ENCODE data around the gene APLN.
A peak's percentile ranks its signal among the peaks of the same experiment; 100 is the strongest.

Gene APLN

DNA sequence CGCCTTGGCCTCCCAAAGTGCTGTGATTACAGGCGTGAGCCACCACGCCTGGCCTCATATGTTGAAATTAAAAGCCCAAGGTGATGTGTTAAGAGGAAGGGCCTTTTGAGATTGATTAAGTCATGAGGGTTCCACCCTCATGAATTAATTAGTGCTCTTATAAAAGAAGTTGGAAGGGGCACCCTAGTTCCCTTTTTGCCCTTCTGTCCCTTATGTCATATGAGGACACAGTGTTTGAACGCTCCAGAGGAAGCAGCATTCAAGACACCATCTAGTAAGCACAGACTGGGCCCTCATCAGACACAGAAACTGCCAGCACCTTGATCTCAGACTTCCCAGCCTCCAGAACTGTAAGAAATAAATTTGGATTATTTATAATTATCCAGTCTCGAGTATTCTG, 5.1 kb upstream of the APLN start:
- H3K36me3 Mint-ChIP-seq (ENCODE audit: low read depth), result no peaks in the 10 kb centered on the region
- no peak overlapping the region for H3K4me3 Mint-ChIP-seq
- H3K27ac Mint-ChIP-seq, result no peak overlapping the region
- TF ChIP-seq, protein P1, sequence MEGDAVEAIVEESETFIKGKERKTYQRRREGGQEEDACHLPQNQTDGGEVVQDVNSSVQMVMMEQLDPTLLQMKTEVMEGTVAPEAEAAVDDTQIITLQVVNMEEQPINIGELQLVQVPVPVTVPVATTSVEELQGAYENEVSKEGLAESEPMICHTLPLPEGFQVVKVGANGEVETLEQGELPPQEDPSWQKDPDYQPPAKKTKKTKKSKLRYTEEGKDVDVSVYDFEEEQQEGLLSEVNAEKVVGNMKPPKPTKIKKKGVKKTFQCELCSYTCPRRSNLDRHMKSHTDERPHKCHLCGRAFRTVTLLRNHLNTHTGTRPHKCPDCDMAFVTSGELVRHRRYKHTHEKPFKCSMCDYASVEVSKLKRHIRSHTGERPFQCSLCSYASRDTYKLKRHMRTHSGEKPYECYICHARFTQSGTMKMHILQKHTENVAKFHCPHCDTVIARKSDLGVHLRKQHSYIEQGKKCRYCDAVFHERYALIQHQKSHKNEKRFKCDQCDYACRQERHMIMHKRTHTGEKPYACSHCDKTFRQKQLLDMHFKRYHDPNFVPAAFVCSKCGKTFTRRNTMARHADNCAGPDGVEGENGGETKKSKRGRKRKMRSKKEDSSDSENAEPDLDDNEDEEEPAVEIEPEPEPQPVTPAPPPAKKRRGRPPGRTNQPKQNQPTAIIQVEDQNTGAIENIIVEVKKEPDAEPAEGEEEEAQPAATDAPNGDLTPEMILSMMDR (IDR thresholded peaks at IDR 0.05; ENCODE audit: unreplicated experiment in 3 of 3), result no peak
- H3K27me3 Mint-ChIP-seq (ENCODE audit: low read depth), result peaks cover 36% of the 10 kb centered on the region
- H3K4me1 Mint-ChIP-seq, result peaks cover 8% of the 10 kb centered on the region
- H3K9me3 Mint-ChIP-seq, result peaks cover 6% of the 10 kb centered on the region

DNA sequence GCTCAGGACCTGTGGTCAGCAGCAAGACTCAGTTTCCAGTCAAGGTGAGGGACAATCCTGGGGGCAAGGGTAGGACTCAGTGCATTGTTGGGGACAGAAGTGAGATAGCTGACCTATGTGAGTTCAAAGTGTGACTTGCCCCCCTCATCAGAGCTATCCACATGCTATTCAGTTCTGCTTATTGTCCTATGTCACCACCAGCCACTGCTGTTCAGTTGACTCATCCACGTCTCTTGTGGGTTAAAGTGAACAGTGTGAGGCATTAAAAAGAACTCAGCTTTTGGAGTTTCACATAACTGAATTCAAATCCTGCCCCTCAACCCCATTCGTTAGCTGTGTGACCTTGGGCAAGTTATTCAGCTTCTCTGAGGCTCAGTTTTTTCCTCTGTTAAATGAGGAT, 4.4 kb upstream of the APLN start:
- peaks cover 6% of the 10 kb centered on the region for H3K4me1 Mint-ChIP-seq
- peaks cover 6% of the 10 kb centered on the region for H3K9me3 Mint-ChIP-seq
- TF ChIP-seq, protein P1 (IDR thresholded peaks at IDR 0.05; ENCODE audit: unreplicated experiment in 3 of 3), result no peak
- peaks cover 32% of the 10 kb centered on the region for H3K27me3 Mint-ChIP-seq (ENCODE audit: low read depth)
- no peak overlapping the region for H3K27ac Mint-ChIP-seq
- H3K36me3 Mint-ChIP-seq (ENCODE audit: low read depth), result no peaks in the 10 kb centered on the region
- H3K4me3 Mint-ChIP-seq, result no peak overlapping the region

DNA sequence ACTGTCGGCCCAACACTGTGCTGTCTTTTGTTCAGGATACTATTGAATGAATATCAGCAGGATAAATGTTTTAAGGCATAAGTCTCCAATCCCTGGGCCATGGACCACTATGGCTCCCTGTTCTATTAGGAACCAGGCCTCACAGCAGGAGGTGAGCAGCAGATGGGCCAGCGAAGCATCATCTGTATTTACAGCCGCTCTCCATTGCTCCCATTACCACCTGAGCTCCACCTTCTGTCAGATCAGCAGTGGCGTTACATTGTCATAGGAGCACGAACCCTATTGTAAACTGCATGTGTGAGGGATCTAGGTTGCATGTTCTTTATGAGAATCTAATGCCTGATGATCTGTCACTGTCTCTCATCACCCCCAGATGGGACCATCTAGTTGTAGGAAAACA, 3.7 kb upstream of the APLN start:
- Mint-ChIP-seq H3K4me3 (no peak overlapping the region), H3K9me3 (peaks cover 6% of the 10 kb centered on the region), H3K36me3 (ENCODE audit: low read depth) (no peaks in the 10 kb centered on the region), H3K27me3 (ENCODE audit: low read depth) (peaks cover 34% of the 10 kb centered on the region), H3K27ac (no peak overlapping the region), H3K4me1 (peaks cover 6% of the 10 kb centered on the region)
- TF ChIP-seq, protein P1 (IDR thresholded peaks at IDR 0.05; ENCODE audit: unreplicated experiment in 3 of 3), result no peak

DNA sequence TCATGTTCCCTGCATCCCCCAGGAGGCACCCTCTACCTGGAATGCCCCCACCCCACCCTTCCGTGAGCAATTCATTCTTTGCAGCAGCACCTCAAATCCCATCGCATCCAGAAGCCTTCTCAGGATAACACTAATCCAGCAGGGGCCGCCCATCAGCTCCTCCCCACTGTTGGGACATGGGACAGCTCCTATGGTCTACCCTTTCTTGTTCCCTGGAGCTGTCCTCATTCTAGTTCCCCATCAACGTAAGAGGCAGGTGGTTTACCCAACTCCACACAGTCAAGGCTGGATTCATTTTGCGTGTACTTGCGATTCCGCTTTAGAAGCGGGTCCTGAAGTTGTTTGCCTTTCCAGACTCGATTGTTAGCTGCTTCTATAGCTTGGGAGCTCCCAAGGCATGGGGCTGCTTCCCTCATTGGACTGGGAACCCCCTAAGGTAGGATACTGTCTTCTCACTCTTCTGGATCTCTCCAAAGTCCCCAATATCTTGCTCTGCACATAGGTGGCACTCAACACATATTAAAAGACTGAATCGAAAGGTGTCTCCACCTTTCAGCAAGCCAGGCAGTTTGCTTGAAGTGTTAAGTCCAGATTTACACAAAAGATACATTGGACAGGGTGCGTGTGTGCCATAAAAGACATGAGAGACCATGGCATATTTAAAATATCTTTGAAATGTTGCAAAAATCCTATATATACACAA, 942 bp upstream of the APLN start:
- peaks cover 41% of the 10 kb centered on the region for H3K27me3 Mint-ChIP-seq (ENCODE audit: low read depth)
- no peaks in the 10 kb centered on the region for H3K36me3 Mint-ChIP-seq (ENCODE audit: low read depth)
- H3K9me3 Mint-ChIP-seq, result peaks cover 8% of the 10 kb centered on the region
- peak overlapping the region in 2 of 3 experiments; percentile 9 to 53 for H3K27ac Mint-ChIP-seq
- peak overlapping the region; percentile 77 to 83 (median 80) for H3K4me3 Mint-ChIP-seq
- TF ChIP-seq, protein P1 (IDR thresholded peaks at IDR 0.05; ENCODE audit: unreplicated experiment in 3 of 3), result peak in 1 of 3 experiments; percentile 6
- peaks cover 27% of the 10 kb centered on the region for H3K4me1 Mint-ChIP-seq

DNA sequence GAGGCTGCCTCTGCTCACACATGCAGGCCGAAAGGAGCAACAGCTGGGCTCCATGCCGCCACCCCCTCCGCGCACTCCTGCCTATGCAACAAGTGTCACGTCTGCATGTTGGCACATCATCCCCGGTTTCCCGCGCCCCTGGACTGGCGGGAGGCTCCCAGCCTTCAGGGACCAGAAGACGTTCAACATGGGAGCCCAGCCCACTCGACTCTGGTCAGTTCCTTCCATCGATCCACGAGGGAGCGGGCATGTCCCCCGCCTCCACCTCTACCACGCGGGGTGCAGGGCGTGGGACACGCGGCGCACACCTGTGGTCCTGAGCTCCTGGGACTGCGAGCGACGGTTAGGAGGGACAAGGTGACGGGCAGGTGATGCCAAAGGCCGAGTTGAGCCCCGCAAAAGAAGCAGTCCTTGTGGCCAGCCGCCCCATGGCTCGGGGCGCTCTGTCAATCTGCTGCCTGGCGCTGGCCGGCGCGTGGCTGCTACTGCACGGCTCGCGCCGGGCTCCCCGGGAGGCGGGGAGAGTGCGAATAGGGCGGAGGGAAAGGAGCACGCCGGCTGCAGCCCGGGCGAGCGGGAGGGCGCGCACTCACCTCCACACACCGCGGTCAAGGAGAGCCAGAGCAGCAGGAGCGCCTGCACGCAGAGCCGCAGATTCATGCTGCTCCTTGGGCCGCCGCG, 645 bp downstream of the APLN start:
- TF ChIP-seq, protein P1 (IDR thresholded peaks at IDR 0.05; ENCODE audit: unreplicated experiment in 3 of 3), result no peak
- H3K4me1 Mint-ChIP-seq, result peaks cover 28% of the 10 kb centered on the region
- H3K4me3 Mint-ChIP-seq, result peak overlapping the region; percentile 77 to 79 (median 78)
- no peak overlapping the region for H3K27ac Mint-ChIP-seq
- peaks cover 53% of the 10 kb centered on the region for H3K27me3 Mint-ChIP-seq (ENCODE audit: low read depth)
- no peaks in the 10 kb centered on the region for H3K36me3 Mint-ChIP-seq (ENCODE audit: low read depth)
- H3K9me3 Mint-ChIP-seq, result peaks cover 5% of the 10 kb centered on the region

All from nephron (organoid).